WTC11 (cell line): Measurements from ENCODE around the gene FUZ. TPM values are rescaled to one million over a fixed set of nuclear protein-coding genes. Genes with fewer than 3 reads are reported as not detected.
"Not testable (repeated sequence)": the region's sequence is repeated elsewhere in the genome, so short reads cannot be mapped to it uniquely, and the experiment has no call there.

Experiments
- ATAC-seq: fragments of 200-7000 bp; cut with Tn5 transposase; 2 replicates; pipeline ENCODE4 v1.10.0; 2021; ENCODE audit warnings: mild to moderate bottlenecking, moderate library complexity
- CTCF ChIA-PET: fragments of 300-600 bp; sonication (Branson Sonifier 250); formaldehyde crosslinking; loops from one replicate; lab custom pipeline; 2021; ENCODE audit warnings: antibody characterized with exemption; lab: Charles Lee
- POLR2A ChIA-PET: fragments of 350-600 bp; sonication (Branson Sonifier 250); formaldehyde crosslinking; loops from one replicate; lab custom pipeline; 2021; ENCODE audit warnings: antibody characterized with exemption; lab: Charles Lee
- DNase-seq: peaks from one replicate; pipeline ENCODE4 v3.0.0; 2021; ENCODE audit warnings: low spot score
- H3K27ac Mint-ChIP-seq: 2 replicates; pipeline ENCODE4 v1.8.0; 2021; ENCODE audit warnings: mixed read lengths
- H3K27me3 Mint-ChIP-seq: 2 replicates; pipeline ENCODE4 v1.8.0; 2021; ENCODE audit warnings: low read depth, mild to moderate bottlenecking, moderate library complexity, mixed read lengths
- H3K36me3 Mint-ChIP-seq: 2 replicates; pipeline ENCODE4 v1.8.0; 2021; ENCODE audit warnings: mixed read lengths
- H3K4me1 Mint-ChIP-seq: 2 replicates; pipeline ENCODE4 v1.8.0; 2022; ENCODE audit warnings: mixed read lengths
- H3K4me3 Mint-ChIP-seq: 2 replicates; pipeline ENCODE4 v1.8.0; 2021; ENCODE audit warnings: mild to moderate bottlenecking, moderate library complexity, mixed read lengths
- H3K9me3 Mint-ChIP-seq: 2 replicates; pipeline ENCODE4 v1.8.0; 2021; ENCODE audit warnings: mixed read lengths
- FOXK1 ChIP-seq: sonication (generic); formaldehyde crosslinking; IDR thresholded peaks from 2 replicates; pipeline ENCODE4 v1.8.0; 2022; ENCODE audit warnings: mild to moderate bottlenecking, moderate library complexity, missing genetic modification reagents
- FOXP1 ChIP-seq: sonication (generic); formaldehyde crosslinking; IDR thresholded peaks from 2 replicates; pipeline ENCODE4 v1.8.0; 2022; ENCODE audit warnings: missing genetic modification reagents, mild to moderate bottlenecking, moderate library complexity, borderline replicate concordance
- IRF2 ChIP-seq: sonication (generic); formaldehyde crosslinking; IDR thresholded peaks from 2 replicates; pipeline ENCODE4 v1.8.0; 2022; ENCODE audit warnings: low read depth, missing genetic modification reagents, borderline replicate concordance
- JUN ChIP-seq: sonication (generic); formaldehyde crosslinking; IDR thresholded peaks from 2 replicates; pipeline ENCODE4 v1.8.0; 2023; ENCODE audit warnings: mild to moderate bottlenecking, missing genetic modification reagents
- NR1H2 ChIP-seq: sonication (generic); formaldehyde crosslinking; IDR thresholded peaks from 2 replicates; pipeline ENCODE4 v1.9.0; 2021; ENCODE audit warnings: mild to moderate bottlenecking, moderate library complexity, missing genetic modification reagents
- PRRX2 ChIP-seq: fragments of 250-450 bp; sonication (Bioruptor Pico); IDR thresholded peaks from 2 replicates; pipeline ENCODE4 v1.8.0; 2021; ENCODE audit warnings: mild to moderate bottlenecking
- SMAD4 ChIP-seq: sonication (generic); formaldehyde crosslinking; IDR thresholded peaks from 2 replicates; pipeline ENCODE4 v1.8.0; 2022; ENCODE audit warnings: mild to moderate bottlenecking, missing genetic modification reagents
- ZNF416 ChIP-seq: fragments of 250-450 bp; sonication (Bioruptor Pico); IDR thresholded peaks from 2 replicates; pipeline ENCODE4 v1.9.0; 2021; ENCODE audit warnings: mild to moderate bottlenecking, inconsistent platforms
- total RNA-seq: library from RNA; stranded (reverse); gene quantifications from 3 replicates; pipeline ENCODE4 v1.2.3, GENCODE V29; 2021
- TF ChIP-seq, protein P1 (sequence below): sonication (generic); formaldehyde crosslinking; IDR thresholded peaks from 2 replicates; pipeline ENCODE4 v1.8.1; 2023; ENCODE audit warnings: mild to moderate bottlenecking, missing genetic modification reagents
- TF ChIP-seq, protein P2 (sequence below): sonication (generic); formaldehyde crosslinking; IDR thresholded peaks from 2 replicates; pipeline ENCODE4 v1.8.1; 2023; ENCODE audit warnings: mild to moderate bottlenecking, missing genetic modification reagents, moderate library complexity
- TF ChIP-seq, protein P3 (sequence below): sonication (generic); formaldehyde crosslinking; IDR thresholded peaks from 2 replicates; pipeline ENCODE4 v1.8.1; 2023; ENCODE audit warnings: mild to moderate bottlenecking, moderate library complexity, missing genetic modification reagents
- TF ChIP-seq, protein P4 (sequence below): sonication (generic); formaldehyde crosslinking; IDR thresholded peaks from 2 replicates; pipeline ENCODE4 v1.8.1; 2023; ENCODE audit warnings: mild to moderate bottlenecking, missing genetic modification reagents
- TF ChIP-seq, protein P5 (sequence below): fragments of 250-450 bp; sonication (Bioruptor Pico); IDR thresholded peaks from 2 replicates; pipeline ENCODE4 v1.9.0; 2021; ENCODE audit warnings: moderate library complexity, mild to moderate bottlenecking, inconsistent platforms, borderline replicate concordance
- TF ChIP-seq, protein P6 (sequence below): sonication (generic); formaldehyde crosslinking; conservative IDR thresholded peaks from 2 replicates; pipeline ENCODE4 v1.8.1; 2023; ENCODE audit warnings: mild to moderate bottlenecking, low read depth, missing genetic modification reagents, moderate library complexity

FUZ gene
- total RNA-seq, 1 experiment from 2014 or later: 35.1 TPM

DNA sequence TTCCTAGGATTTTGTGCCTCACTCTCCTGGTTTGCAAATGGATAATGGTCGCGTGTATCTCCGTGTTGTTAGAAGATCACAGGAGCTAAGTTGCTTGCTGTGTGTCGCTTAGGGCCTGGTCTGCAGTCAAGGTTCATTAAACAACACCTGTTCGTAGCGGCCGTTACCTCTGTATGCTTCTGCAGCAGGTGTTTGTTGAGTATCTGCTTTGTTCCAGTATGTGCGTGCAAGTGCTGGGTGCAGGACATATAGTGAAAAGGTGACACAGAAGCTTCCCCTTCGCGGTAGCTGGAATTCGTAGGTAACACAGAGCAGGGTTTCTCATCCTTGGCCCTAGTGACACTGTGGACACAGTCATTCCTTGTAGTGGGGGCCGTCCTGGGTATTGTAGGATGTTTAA is 10.4 kb upstream of the FUZ start (continued):
- TF ChIP-seq, protein P1, sequence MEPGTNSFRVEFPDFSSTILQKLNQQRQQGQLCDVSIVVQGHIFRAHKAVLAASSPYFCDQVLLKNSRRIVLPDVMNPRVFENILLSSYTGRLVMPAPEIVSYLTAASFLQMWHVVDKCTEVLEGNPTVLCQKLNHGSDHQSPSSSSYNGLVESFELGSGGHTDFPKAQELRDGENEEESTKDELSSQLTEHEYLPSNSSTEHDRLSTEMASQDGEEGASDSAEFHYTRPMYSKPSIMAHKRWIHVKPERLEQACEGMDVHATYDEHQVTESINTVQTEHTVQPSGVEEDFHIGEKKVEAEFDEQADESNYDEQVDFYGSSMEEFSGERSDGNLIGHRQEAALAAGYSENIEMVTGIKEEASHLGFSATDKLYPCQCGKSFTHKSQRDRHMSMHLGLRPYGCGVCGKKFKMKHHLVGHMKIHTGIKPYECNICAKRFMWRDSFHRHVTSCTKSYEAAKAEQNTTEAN (CRISPR knock-in tag): no peak
- TF ChIP-seq, protein P2, sequence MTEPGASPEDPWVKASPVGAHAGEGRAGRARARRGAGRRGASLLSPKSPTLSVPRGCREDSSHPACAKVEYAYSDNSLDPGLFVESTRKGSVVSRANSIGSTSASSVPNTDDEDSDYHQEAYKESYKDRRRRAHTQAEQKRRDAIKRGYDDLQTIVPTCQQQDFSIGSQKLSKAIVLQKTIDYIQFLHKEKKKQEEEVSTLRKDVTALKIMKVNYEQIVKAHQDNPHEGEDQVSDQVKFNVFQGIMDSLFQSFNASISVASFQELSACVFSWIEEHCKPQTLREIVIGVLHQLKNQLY (CRISPR knock-in tag): no peak

DNA sequence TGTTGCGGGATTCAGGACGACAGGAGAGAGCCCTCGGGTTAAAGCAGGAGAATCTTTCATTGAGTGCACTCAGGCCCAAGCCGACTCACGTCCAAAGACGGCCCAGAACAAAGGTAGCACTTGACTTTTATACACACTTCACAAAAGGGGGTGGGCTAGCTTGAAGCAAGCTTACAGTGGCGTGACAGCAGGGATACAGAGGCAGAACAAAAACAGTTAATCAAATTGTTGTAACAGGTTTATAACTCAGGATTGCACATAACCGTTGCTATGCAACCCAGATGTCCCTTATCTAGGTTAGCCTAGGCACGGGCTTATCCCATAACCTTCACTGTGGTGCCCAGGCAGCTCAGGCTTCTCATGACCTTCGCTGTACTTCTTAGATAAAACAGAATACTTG is 7.0 kb upstream of the FUZ start:
- Mint-ChIP-seq H3K27me3 (no peaks in the 10 kb centered on the region), H3K36me3 (peaks cover 12% of the 10 kb centered on the region), H3K4me1 (peaks cover 6% of the 10 kb centered on the region), H3K9me3 (no peaks in the 10 kb centered on the region), H3K4me3 (no peak overlapping the region; the same call in 1 of the 2 replicates), H3K27ac (no peak overlapping the region)
- ATAC-seq: no peak
- POLR2A ChIA-PET: no interaction called here
- DNase-seq: no peak
- TF ChIP-seq, protein P3, sequence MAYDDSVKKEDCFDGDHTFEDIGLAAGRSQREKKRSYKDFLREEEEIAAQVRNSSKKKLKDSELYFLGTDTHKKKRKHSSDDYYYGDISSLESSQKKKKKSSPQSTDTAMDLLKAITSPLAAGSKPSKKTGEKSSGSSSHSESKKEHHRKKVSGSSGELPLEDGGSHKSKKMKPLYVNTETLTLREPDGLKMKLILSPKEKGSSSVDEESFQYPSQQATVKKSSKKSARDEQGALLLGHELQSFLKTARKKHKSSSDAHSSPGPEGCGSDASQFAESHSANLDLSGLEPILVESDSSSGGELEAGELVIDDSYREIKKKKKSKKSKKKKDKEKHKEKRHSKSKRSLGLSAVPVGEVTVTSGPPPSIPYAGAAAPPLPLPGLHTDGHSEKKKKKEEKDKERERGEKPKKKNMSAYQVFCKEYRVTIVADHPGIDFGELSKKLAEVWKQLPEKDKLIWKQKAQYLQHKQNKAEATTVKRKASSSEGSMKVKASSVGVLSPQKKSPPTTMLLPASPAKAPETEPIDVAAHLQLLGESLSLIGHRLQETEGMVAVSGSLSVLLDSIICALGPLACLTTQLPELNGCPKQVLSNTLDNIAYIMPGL: no peak
- TF ChIP-seq ZNF416: no peak
- TF ChIP-seq, protein P4, sequence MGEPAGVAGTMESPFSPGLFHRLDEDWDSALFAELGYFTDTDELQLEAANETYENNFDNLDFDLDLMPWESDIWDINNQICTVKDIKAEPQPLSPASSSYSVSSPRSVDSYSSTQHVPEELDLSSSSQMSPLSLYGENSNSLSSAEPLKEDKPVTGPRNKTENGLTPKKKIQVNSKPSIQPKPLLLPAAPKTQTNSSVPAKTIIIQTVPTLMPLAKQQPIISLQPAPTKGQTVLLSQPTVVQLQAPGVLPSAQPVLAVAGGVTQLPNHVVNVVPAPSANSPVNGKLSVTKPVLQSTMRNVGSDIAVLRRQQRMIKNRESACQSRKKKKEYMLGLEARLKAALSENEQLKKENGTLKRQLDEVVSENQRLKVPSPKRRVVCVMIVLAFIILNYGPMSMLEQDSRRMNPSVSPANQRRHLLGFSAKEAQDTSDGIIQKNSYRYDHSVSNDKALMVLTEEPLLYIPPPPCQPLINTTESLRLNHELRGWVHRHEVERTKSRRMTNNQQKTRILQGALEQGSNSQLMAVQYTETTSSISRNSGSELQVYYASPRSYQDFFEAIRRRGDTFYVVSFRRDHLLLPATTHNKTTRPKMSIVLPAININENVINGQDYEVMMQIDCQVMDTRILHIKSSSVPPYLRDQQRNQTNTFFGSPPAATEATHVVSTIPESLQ: no peak
- TF ChIP-seq, protein P5, sequence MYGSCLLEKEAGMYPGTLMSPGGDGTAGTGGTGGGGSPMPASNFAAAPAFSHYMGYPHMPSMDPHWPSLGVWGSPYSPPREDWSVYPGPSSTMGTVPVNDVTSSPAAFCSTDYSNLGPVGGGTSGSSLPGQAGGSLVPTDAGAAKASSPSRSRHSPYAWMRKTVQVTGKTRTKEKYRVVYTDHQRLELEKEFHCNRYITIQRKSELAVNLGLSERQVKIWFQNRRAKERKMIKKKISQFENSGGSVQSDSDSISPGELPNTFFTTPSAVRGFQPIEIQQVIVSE (CRISPR knock-in tag): no peak
- CTCF ChIA-PET: no interaction called here

DNA sequence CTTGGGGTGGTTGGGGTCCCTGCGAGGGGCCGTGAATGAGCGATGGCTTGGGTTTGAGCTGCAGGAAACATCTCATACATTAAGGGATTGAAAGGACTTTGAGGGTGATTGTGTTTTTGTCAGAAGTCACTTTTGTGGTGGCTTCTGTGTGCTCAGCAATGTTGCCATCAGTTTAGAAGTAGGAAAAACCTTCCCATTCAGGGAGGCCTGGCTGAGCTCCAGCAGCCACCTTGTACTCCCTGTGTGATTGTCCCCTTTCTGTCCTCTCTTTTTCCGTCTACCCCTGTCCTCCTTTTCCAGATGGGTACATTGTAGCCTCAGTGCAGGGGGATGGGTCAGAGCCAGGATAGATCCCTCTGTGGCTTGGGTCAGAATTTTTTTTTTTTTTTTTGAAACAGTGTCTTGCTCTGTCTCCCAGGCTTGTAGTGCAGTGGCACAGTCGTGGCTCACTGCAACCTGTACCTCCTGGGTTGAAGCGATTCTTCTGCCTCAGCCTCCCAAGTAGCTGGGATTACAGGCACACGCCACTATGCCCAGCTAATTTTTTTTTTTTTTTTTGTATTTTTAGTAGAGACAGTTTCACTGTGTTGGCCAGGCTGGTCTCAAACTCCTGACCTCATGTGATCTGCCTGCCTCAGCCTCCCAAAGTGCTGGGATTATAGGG is 6.5 kb upstream of the FUZ start:
- POLR2A ChIA-PET: interaction anchor here (0.9 kb wide), 1 partner anchor 10 kb away, joined by 4 read pairs; no protein-coding TSS in a partner anchor
- DNase-seq, ATAC-seq, H3K4me1 Mint-ChIP-seq, H3K27me3 Mint-ChIP-seq, H3K9me3 Mint-ChIP-seq: not testable (repeated sequence)
- H3K27ac Mint-ChIP-seq: peak overlapping the region; percentile 26
- H3K36me3 Mint-ChIP-seq: peaks cover 12% of the 10 kb centered on the region
- CTCF ChIA-PET: interaction anchor here (0.7 to 1.4 kb wide), 2 partner anchors 31 to 102 kb away, joined by 3 read pairs; partner anchors contain the start of gene PTOV1
- peak overlapping the region; percentile 99 for H3K4me3 Mint-ChIP-seq

DNA sequence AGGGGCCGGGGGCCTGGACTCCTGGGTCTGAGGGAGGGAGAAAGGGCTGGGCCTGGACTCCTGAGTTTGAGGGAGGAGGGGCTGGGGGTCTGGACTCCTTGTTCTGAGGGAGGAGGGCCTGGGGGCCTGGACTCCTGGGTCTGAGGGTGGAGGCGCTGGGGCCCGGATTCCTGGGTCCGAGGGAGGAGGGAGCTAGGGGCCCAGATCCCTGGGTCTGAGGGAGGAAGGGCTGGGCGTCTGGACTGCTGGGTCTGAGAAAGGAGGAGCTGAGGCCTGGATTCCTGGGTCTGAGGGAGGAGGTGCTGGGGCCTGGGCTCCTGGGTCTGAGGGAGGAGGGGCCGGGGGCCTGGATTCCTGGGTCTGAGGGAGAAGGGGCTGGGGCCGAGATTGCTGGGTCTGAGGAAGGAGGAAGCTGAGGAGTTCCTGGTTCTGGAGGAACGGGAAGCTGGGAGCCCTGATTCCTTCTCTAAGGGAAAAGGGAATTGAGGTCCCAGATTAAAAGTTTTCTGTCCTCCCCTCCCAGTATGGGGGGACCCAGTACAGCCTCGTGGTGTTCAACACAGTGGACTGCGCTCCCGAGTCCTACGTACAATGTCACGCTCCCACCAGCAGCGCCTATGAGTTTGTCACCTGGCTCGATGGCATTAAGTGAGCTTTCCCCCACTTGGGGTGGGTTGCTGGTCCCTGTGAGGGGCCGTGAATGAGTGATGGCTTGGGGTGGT is 5.7 kb upstream of the FUZ start:
- POLR2A ChIA-PET: interaction anchor here (0.9 kb wide), 1 partner anchor 9 kb away, joined by 4 read pairs; no protein-coding TSS in a partner anchor
- TF ChIP-seq SMAD4 (CRISPR knock-in tag) (no peak), NR1H2 (CRISPR knock-in tag) (no peak), PRRX2 (no peak), FOXP1 (CRISPR knock-in tag) (no peak), JUN (CRISPR knock-in tag) (no peak), FOXK1 (CRISPR knock-in tag) (no peak), IRF2 (no peak)
- TF ChIP-seq, protein P4: no peak
- TF ChIP-seq, protein P6, sequence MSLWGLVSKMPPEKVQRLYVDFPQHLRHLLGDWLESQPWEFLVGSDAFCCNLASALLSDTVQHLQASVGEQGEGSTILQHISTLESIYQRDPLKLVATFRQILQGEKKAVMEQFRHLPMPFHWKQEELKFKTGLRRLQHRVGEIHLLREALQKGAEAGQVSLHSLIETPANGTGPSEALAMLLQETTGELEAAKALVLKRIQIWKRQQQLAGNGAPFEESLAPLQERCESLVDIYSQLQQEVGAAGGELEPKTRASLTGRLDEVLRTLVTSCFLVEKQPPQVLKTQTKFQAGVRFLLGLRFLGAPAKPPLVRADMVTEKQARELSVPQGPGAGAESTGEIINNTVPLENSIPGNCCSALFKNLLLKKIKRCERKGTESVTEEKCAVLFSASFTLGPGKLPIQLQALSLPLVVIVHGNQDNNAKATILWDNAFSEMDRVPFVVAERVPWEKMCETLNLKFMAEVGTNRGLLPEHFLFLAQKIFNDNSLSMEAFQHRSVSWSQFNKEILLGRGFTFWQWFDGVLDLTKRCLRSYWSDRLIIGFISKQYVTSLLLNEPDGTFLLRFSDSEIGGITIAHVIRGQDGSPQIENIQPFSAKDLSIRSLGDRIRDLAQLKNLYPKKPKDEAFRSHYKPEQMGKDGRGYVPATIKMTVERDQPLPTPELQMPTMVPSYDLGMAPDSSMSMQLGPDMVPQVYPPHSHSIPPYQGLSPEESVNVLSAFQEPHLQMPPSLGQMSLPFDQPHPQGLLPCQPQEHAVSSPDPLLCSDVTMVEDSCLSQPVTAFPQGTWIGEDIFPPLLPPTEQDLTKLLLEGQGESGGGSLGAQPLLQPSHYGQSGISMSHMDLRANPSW (CRISPR knock-in tag): no peak

More for the DNA sequence above, 5.7 kb upstream of the FUZ start:
- Mint-ChIP-seq H3K4me1 (peaks cover 12% of the 10 kb centered on the region), H3K9me3 (no peaks in the 10 kb centered on the region), H3K27ac (peak overlapping the region; percentile 99), H3K36me3 (peaks cover 12% of the 10 kb centered on the region), H3K4me3 (peak overlapping the region; percentile 99), H3K27me3 (no peaks in the 10 kb centered on the region)
- CTCF ChIA-PET: interaction anchor here (0.7 to 1.4 kb wide), 3 partner anchors 14 to 101 kb away, joined by 3 to 5 read pairs (median 3); partner anchors contain the start of gene PTOV1
- no peak for ATAC-seq
- DNase-seq: no peak
